SK-N-SH (cell line): ENCODE data around the gene HSD17B12. TPM values are rescaled to one million over a fixed set of nuclear protein-coding genes. Genes with fewer than 3 reads are reported as not detected.

Experiments used
- CTCF ChIA-PET: fragments of 300-600, 350-600 bp; formaldehyde crosslinking; extraction: SDS; loops from one replicate; lab custom pipeline; 2021; lab: Yijun Ruan, JAX
- POLR2A ChIA-PET: fragments of 350-600 bp; sonication (Branson Sonifier 250); formaldehyde crosslinking; extraction: SDS; loops from one replicate; lab custom pipeline; 2020; ENCODE audit warnings: antibody characterized with exemption, inconsistent platforms; lab: Yijun Ruan, JAX
- DNase-seq: peaks from one replicate; pipeline ENCODE4 v3.0.0; 2012
- H2AFZ ChIP-seq: fragments of 200-600 bp; sonication (generic); 2 replicates; pipeline ENCODE4 v1.8.1; 2016; ENCODE audit warnings: antibody characterized with exemption, mild to moderate bottlenecking, low read depth
- H3F3A ChIP-seq: fragments of 200-600 bp; sonication (generic); replicated peaks from 2 replicates; pipeline ENCODE3; 2016; ENCODE audit warnings: antibody characterized with exemption, mild to moderate bottlenecking; ENCODE audit not compliant: insufficient read depth
- H3K27ac ChIP-seq, 2 experiments: fragments of 200-500 bp in 1 of 2; fragments of 200-600 bp in 1 of 2; sonication (Bioruptor generic) in 1 of 2; sonication (generic), shearing (Covaris generic) in 1 of 2; 2 replicates each; pipeline versions ENCODE4 v1.5.1 to v1.6.1; 2014 to 2016; ENCODE audit warnings: low read depth in 2 of 2, inconsistent platforms in 1 of 2, low read length in 1 of 2, mild to moderate bottlenecking in 1 of 2, mixed read lengths in 1 of 2
- H3K27me3 ChIP-seq: fragments of 200-600 bp; sonication (generic), shearing (Covaris generic); 2 replicates; pipeline ENCODE4 v1.6.1; 2016; ENCODE audit warnings: mixed run types; ENCODE audit not compliant: insufficient read depth
- H3K36me3 ChIP-seq, 2 experiments: fragments of 200-500 bp in 1 of 2; fragments of 200-600 bp in 1 of 2; sonication (Bioruptor generic) in 1 of 2; sonication (generic) in 1 of 2; replicated peaks in 1 of 2; 2 replicates each; pipeline versions ENCODE3 to v1.5.1; 2014 to 2016; ENCODE audit warnings: low read length in 1 of 2, mild to moderate bottlenecking in 1 of 2; ENCODE audit not compliant: insufficient read depth in 2 of 2, control insufficient read depth in 1 of 2
- H3K4me1 ChIP-seq, 2 experiments: fragments of 200-500 bp in 1 of 2; fragments of 200-600 bp in 1 of 2; sonication (Bioruptor generic) in 1 of 2; sonication (generic), shearing (Covaris generic) in 1 of 2; 2 replicates each; pipeline versions ENCODE4 v1.5.1 to v1.6.1; 2014 to 2016; ENCODE audit warnings: low read depth in 1 of 2, low read length in 1 of 2, mixed run types in 1 of 2; ENCODE audit not compliant: insufficient read depth in 2 of 2, control insufficient read depth in 1 of 2
- H3K4me2 ChIP-seq: fragments of 200-600 bp; sonication (generic), shearing (Covaris generic); 2 replicates; pipeline ENCODE4 v1.6.1; 2017; ENCODE audit warnings: mixed run types
- H3K4me3 ChIP-seq, 2 experiments: fragments of 200-500 bp in 1 of 2; fragments of 200-600 bp in 1 of 2; sonication (Bioruptor generic) in 1 of 2; sonication (generic), shearing (Covaris generic) in 1 of 2; 2 replicates each; pipeline versions ENCODE4 v1.5.1 to v1.8.1; 2014 to 2016; ENCODE audit warnings: low read depth in 2 of 2, inconsistent platforms in 1 of 2, low read length in 1 of 2, mild to moderate bottlenecking in 1 of 2, mixed read lengths in 1 of 2, moderate library complexity in 1 of 2
- H3K79me2 ChIP-seq: fragments of 200-600 bp; sonication (generic); 2 replicates; pipeline ENCODE4 v1.8.1; 2017; ENCODE audit warnings: mild to moderate bottlenecking; ENCODE audit not compliant: insufficient read depth
- H3K9ac ChIP-seq: fragments of 200-600 bp; sonication (generic); 2 replicates; pipeline ENCODE4 v1.6.1; 2017; ENCODE audit warnings: mixed run types
- H3K9me2 ChIP-seq: fragments of 200-600 bp; sonication (generic); 2 replicates; pipeline ENCODE4 v1.6.1; 2017; ENCODE audit warnings: mixed run types
- H3K9me3 ChIP-seq: fragments of 200-600 bp; sonication (generic); 2 replicates; pipeline ENCODE4 v1.6.1; 2017; ENCODE audit warnings: mixed run types, mild to moderate bottlenecking, moderate library complexity
- H4K20me1 ChIP-seq: fragments of 200-600 bp; sonication (generic); 2 replicates; pipeline ENCODE4 v1.6.1; 2017; ENCODE audit warnings: mild to moderate bottlenecking, mixed run types; ENCODE audit not compliant: insufficient read depth
- FOSL2 ChIP-seq: IDR thresholded peaks from 2 replicates; pipeline ENCODE4 v1.4.0; 2012; ENCODE audit warnings: low read depth, mild to moderate bottlenecking, moderate library complexity, borderline replicate concordance
- FOXJ3 ChIP-seq: sonication (generic); formaldehyde crosslinking; IDR thresholded peaks from 2 replicates; pipeline ENCODE4 v1.5.1; 2020; ENCODE audit warnings: mild to moderate bottlenecking, missing genetic modification reagents
- GABPA ChIP-seq: IDR thresholded peaks from 2 replicates; pipeline ENCODE4 v1.4.0; 2012; ENCODE audit warnings: low read depth, mild to moderate bottlenecking
- JUND ChIP-seq: IDR thresholded peaks from 2 replicates; pipeline ENCODE4 v1.4.0; 2012
- MEF2A ChIP-seq: IDR thresholded peaks from 2 replicates; pipeline ENCODE4 v1.4.0; 2012; ENCODE audit warnings: low read depth, borderline replicate concordance
- MXI1 ChIP-seq: IDR thresholded peaks from 2 replicates; pipeline ENCODE4 v1.6.1; 2012; ENCODE audit warnings: mild to moderate bottlenecking, low read depth, low read length, improper control_type of control experiment
- NFIC ChIP-seq: IDR thresholded peaks from 2 replicates; pipeline ENCODE4 v1.4.0; 2012; ENCODE audit warnings: borderline replicate concordance
- NRF1 ChIP-seq: IDR thresholded peaks from 2 replicates; pipeline ENCODE4 v1.6.1; 2012; ENCODE audit warnings: low read depth, mild to moderate bottlenecking, low read length
- POLR2AphosphoS5 ChIP-seq: IDR thresholded peaks from 2 replicates; pipeline ENCODE4 v1.6.1; 2012; ENCODE audit warnings: low read depth, low read length
- RAD21 ChIP-seq: IDR thresholded peaks from 2 replicates; pipeline ENCODE4 v1.6.1; 2012; ENCODE audit warnings: mild to moderate bottlenecking, low read length
- RCOR1 ChIP-seq: fragments of 150-350 bp; IDR thresholded peaks from 2 replicates; pipeline ENCODE4 v1.6.1; 2017; ENCODE audit warnings: antibody characterized with exemption, low read length
- RFX5 ChIP-seq: IDR thresholded peaks from 2 replicates; pipeline ENCODE4 v1.6.1; 2012; ENCODE audit warnings: mild to moderate bottlenecking, improper control_type of control experiment, low read length
- USF2 ChIP-seq: fragments of 150-350 bp; IDR thresholded peaks from 2 replicates; pipeline ENCODE4 v1.6.1; 2017; ENCODE audit warnings: antibody characterized with exemption, low read length, low read depth, borderline replicate concordance
- YY1 ChIP-seq: IDR thresholded peaks from 2 replicates; pipeline ENCODE4 v1.4.0; 2012; ENCODE audit warnings: low read depth, mild to moderate bottlenecking
- WGBS: methylation state at CpG from one replicate; pipeline ENCODE4 v1.1.6; 2017; ENCODE audit warnings: low lambda C conversion rate; 5-methylcytosine and 5-hydroxymethylcytosine counted together
- polyA plus RNA-seq, 3 experiments: library from polyadenylated mRNA; depleted of rRNA; stranded (reverse); fragments of >200 nt; gene quantifications; 2 replicates each; pipeline ENCODE4 v1.2.3, GENCODE V29; 2012
- TF ChIP-seq, protein P1 (sequence below): IDR thresholded peaks from 2 replicates; pipeline ENCODE4; 2012
- TF ChIP-seq, protein P2 (sequence below): fragments of 200-600 bp; sonication (generic); IDR thresholded peaks from 2 replicates; pipeline ENCODE4 v1.6.1; 2017; ENCODE audit warnings: antibody characterized with exemption, mild to moderate bottlenecking, moderate library complexity
- TF ChIP-seq, protein P3 (sequence below): IDR thresholded peaks from 2 replicates; pipeline ENCODE4 v1.4.0; 2012; ENCODE audit warnings: low read depth, borderline replicate concordance

Gene HSD17B12
- polyA plus RNA-seq, 1 of the 3 experiments (the other 2 are of a cell fraction), result 19.7 TPM

- Histone ChIP-seq H3K79me2 (no peaks in the 10 kb centered on the region), H3K4me2 (no peak overlapping the region), H3K9ac (no peak overlapping the region), H2AFZ (no peak overlapping the region), H3K4me1 (peaks cover 0 to 4% of the 10 kb centered on the region in 2 experiments; a peak in 2 of 4 replicates), H3K4me3 (no peak overlapping the region), H3K27ac (no peak overlapping the region), H3K36me3 (peaks cover 0 to 3% of the 10 kb centered on the region in 2 experiments), H3F3A (no peaks in the 10 kb centered on the region), H4K20me1 (no peaks in the 10 kb centered on the region), H3K9me3 (no peaks in the 10 kb centered on the region), H3K27me3 (no peaks in the 10 kb centered on the region), H3K9me2 (no peaks in the 10 kb centered on the region)
- ChIA-PET POLR2A (no interaction called here), CTCF (interaction anchor here (0.7 kb wide), 1 partner anchor 247 kb away, joined by 3 read pairs; no protein-coding TSS in a partner anchor)
- no peak for TF ChIP-seq JUND
- TF ChIP-seq, protein P1, sequence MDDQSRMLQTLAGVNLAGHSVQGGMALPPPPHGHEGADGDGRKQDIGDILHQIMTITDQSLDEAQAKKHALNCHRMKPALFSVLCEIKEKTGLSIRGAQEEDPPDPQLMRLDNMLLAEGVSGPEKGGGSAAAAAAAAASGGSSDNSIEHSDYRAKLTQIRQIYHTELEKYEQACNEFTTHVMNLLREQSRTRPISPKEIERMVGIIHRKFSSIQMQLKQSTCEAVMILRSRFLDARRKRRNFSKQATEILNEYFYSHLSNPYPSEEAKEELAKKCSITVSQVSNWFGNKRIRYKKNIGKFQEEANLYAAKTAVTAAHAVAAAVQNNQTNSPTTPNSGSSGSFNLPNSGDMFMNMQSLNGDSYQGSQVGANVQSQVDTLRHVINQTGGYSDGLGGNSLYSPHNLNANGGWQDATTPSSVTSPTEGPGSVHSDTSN, result no peak
- TF ChIP-seq, protein P2, sequence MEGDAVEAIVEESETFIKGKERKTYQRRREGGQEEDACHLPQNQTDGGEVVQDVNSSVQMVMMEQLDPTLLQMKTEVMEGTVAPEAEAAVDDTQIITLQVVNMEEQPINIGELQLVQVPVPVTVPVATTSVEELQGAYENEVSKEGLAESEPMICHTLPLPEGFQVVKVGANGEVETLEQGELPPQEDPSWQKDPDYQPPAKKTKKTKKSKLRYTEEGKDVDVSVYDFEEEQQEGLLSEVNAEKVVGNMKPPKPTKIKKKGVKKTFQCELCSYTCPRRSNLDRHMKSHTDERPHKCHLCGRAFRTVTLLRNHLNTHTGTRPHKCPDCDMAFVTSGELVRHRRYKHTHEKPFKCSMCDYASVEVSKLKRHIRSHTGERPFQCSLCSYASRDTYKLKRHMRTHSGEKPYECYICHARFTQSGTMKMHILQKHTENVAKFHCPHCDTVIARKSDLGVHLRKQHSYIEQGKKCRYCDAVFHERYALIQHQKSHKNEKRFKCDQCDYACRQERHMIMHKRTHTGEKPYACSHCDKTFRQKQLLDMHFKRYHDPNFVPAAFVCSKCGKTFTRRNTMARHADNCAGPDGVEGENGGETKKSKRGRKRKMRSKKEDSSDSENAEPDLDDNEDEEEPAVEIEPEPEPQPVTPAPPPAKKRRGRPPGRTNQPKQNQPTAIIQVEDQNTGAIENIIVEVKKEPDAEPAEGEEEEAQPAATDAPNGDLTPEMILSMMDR, result no peak
- DNase-seq, result no peak
- whole genome bisulfite sequencing, result 29% methylated on average over 2 of the region's 2 CpGs
These were observed 104.3 kb downstream of the HSD17B12 start for GRCh38 chr11:43784866-43785265.

DNA sequence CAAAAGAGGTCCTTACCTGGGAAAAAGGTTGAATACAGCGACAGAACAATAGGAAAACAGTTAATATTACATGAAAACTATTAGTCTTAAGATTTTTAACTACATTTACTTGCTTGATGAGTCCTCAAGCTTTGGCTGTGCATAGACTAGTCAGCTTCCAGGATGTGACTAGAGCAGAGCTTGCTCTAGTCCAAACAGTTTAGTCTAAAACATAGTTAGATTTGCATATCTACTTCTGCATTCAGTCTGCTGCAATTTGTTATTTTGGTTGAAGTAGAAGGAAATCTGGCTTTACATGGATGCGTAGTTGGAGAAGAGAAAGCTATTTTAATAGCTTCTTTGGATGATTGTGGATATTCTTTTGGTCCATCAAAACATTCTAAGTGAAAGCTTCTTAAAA, 104.8 kb downstream of the HSD17B12 start:
- POLR2A ChIA-PET, result no interaction called here
- peaks cover 2% of the 10 kb centered on the region for H3F3A ChIP-seq
- peaks cover 0 to 9% of the 10 kb centered on the region in 2 experiments; a peak in 2 of 4 replicates for H3K4me1 ChIP-seq
- H3K4me2 ChIP-seq, result no peak overlapping the region
- no peaks in the 10 kb centered on the region for H3K27me3 ChIP-seq
- 64% methylated on average over 2 of the region's 2 CpGs for WGBS
- no peaks in the 10 kb centered on the region for H3K9me3 ChIP-seq
- no peak overlapping the region for H3K27ac ChIP-seq
- H3K4me3 ChIP-seq, result no peak overlapping the region
- TF ChIP-seq RAD21, result no peak
- no peak for TF ChIP-seq MEF2A
- no peak for TF ChIP-seq RCOR1
- no peaks in the 10 kb centered on the region for H3K79me2 ChIP-seq
- CTCF ChIA-PET, result interaction anchor here (0.7 kb wide), 1 partner anchor 246 kb away, joined by 3 read pairs; no protein-coding TSS in a partner anchor
- DNase-seq, result no peak
- peaks cover 0 to 3% of the 10 kb centered on the region in 2 experiments for H3K36me3 ChIP-seq
- H3K9ac ChIP-seq, result no peak overlapping the region
- no peaks in the 10 kb centered on the region for H3K9me2 ChIP-seq
- no peaks in the 10 kb centered on the region for H4K20me1 ChIP-seq
- H2AFZ ChIP-seq, result no peak overlapping the region

- ChIA-PET CTCF (no interaction called here), POLR2A (no interaction called here)
- DNase-seq, result no peak
- Histone ChIP-seq H3F3A (peaks cover 5% of the 10 kb centered on the region), H3K9ac (no peak overlapping the region), H3K4me2 (no peak overlapping the region), H3K4me1 (peaks cover 0 to 16% of the 10 kb centered on the region in 2 experiments; a peak in 2 of 4 replicates), H3K9me3 (no peaks in the 10 kb centered on the region), H3K27ac (no peak overlapping the region), H3K27me3 (no peaks in the 10 kb centered on the region), H2AFZ (no peak overlapping the region), H3K79me2 (no peaks in the 10 kb centered on the region), H3K4me3 (no peak overlapping the region), H3K36me3 (peaks cover 0 to 3% of the 10 kb centered on the region in 2 experiments), H3K9me2 (no peaks in the 10 kb centered on the region), H4K20me1 (no peaks in the 10 kb centered on the region)
- 54% methylated on average over 3 of the region's 3 CpGs for WGBS
- TF ChIP-seq NRF1, result no peak
- no peak for TF ChIP-seq YY1
- no peak for TF ChIP-seq NFIC
- no peak for TF ChIP-seq POLR2AphosphoS5
- TF ChIP-seq FOXJ3 (CRISPR knock-in tag), result no peak
- no peak for TF ChIP-seq FOSL2
- TF ChIP-seq MEF2A, result no peak
- no peak for TF ChIP-seq MXI1
- no peak for TF ChIP-seq GABPA
- no peak for TF ChIP-seq RFX5
- no peak for TF ChIP-seq USF2
- TF ChIP-seq, protein P3, sequence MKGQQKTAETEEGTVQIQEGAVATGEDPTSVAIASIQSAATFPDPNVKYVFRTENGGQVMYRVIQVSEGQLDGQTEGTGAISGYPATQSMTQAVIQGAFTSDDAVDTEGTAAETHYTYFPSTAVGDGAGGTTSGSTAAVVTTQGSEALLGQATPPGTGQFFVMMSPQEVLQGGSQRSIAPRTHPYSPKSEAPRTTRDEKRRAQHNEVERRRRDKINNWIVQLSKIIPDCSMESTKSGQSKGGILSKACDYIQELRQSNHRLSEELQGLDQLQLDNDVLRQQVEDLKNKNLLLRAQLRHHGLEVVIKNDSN, result no peak
These were observed 105.5 kb downstream of the HSD17B12 start for GRCh38 chr11:43786016-43786415.
